GM12878 (cell line): ENCODE measurements around the gene PRELID2.

Experiments
- CTCF ChIP-seq, 3 experiments: IDR thresholded peaks in 2 of 3; conservative IDR thresholded peaks in 1 of 3; 2 replicates each; pipeline ENCODE4 v1.5.1; 2011; ENCODE audit warnings: low read depth in 3 of 3, low read length in 3 of 3, mild to moderate bottlenecking in 3 of 3, control low read depth in 2 of 3, moderate library complexity in 2 of 3, inconsistent platforms in 1 of 3, mixed read lengths in 1 of 3; ENCODE audit not compliant: control insufficient read depth in 2 of 3, insufficient read depth in 1 of 3; ENCODE audit errors: extremely low read depth in 1 of 3
- GABPA ChIP-seq: IDR thresholded peaks from 2 replicates; pipeline ENCODE4 v1.6.1; 2014; ENCODE audit warnings: antibody characterized with exemption, low read depth, mild to moderate bottlenecking, inconsistent platforms
- JUNB ChIP-seq: IDR thresholded peaks from 2 replicates; pipeline ENCODE4 v1.6.1; 2016; ENCODE audit warnings: antibody characterized with exemption, mild to moderate bottlenecking
- POLR2A ChIP-seq: IDR thresholded peaks from 2 replicates; pipeline ENCODE4 v1.6.1; 2011; ENCODE audit warnings: low read depth, mild to moderate bottlenecking, low read length
- POLR2AphosphoS5 ChIP-seq: IDR thresholded peaks from 2 replicates; pipeline ENCODE4 v1.6.1; 2011; ENCODE audit warnings: mild to moderate bottlenecking, low read length, inconsistent platforms
- RUNX3 ChIP-seq: IDR thresholded peaks from 2 replicates; pipeline ENCODE4 v1.6.1; 2012; ENCODE audit warnings: low read length, inconsistent platforms
- STAT3 ChIP-seq: IDR thresholded peaks from 2 replicates; pipeline ENCODE4 v1.6.1; 2011; ENCODE audit warnings: low read depth, low read length, improper control_type of control experiment
- SUZ12 ChIP-seq: fragments of 200-600 bp; sonication (generic); IDR thresholded peaks from one replicate; pipeline ENCODE4 v1.6.1; 2018; ENCODE audit warnings: antibody characterized with exemption, mild to moderate bottlenecking; ENCODE audit not compliant: unreplicated experiment
- TCF7 ChIP-seq: IDR thresholded peaks from 2 replicates; pipeline ENCODE4 v1.6.1; 2014; ENCODE audit warnings: antibody characterized with exemption, borderline replicate concordance
- TF ChIP-seq, protein P1 (sequence below): IDR thresholded peaks from 2 replicates; pipeline ENCODE4 v1.6.1; 2012; ENCODE audit warnings: mild to moderate bottlenecking, low read depth, low read length

DNA sequence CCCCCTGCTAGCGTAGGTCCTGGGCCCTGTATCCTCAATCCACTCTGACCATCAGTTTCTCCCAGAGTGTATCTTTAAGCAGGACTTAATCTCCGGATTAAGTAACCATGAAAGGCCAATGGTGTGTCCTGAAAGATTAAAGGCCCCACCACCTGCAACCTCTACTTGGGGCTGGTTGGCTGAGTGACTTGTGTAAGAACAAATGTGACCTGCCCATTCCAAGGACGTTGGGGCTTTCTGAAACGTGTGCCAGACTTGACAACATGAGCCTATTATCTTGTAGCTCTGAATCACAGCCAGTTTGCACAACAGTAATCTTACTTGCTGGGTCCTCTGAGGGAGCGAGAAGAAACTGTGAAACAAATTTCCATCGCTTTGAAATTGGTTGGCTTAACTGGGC, 3.1 kb upstream of the PRELID2 start:
- TF ChIP-seq RUNX3 = no peak
- TF ChIP-seq POLR2A = no peak
- no peak for TF ChIP-seq STAT3
- TF ChIP-seq, protein P1, sequence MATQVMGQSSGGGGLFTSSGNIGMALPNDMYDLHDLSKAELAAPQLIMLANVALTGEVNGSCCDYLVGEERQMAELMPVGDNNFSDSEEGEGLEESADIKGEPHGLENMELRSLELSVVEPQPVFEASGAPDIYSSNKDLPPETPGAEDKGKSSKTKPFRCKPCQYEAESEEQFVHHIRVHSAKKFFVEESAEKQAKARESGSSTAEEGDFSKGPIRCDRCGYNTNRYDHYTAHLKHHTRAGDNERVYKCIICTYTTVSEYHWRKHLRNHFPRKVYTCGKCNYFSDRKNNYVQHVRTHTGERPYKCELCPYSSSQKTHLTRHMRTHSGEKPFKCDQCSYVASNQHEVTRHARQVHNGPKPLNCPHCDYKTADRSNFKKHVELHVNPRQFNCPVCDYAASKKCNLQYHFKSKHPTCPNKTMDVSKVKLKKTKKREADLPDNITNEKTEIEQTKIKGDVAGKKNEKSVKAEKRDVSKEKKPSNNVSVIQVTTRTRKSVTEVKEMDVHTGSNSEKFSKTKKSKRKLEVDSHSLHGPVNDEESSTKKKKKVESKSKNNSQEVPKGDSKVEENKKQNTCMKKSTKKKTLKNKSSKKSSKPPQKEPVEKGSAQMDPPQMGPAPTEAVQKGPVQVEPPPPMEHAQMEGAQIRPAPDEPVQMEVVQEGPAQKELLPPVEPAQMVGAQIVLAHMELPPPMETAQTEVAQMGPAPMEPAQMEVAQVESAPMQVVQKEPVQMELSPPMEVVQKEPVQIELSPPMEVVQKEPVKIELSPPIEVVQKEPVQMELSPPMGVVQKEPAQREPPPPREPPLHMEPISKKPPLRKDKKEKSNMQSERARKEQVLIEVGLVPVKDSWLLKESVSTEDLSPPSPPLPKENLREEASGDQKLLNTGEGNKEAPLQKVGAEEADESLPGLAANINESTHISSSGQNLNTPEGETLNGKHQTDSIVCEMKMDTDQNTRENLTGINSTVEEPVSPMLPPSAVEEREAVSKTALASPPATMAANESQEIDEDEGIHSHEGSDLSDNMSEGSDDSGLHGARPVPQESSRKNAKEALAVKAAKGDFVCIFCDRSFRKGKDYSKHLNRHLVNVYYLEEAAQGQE = no peak
- no peak for TF ChIP-seq TCF7
- TF ChIP-seq JUNB = no peak
- TF ChIP-seq GABPA = no peak
- TF ChIP-seq POLR2AphosphoS5 = no peak
- TF ChIP-seq CTCF (IDR thresholded peaks at IDR 0.05 in 2 of 3, conservative IDR thresholded peaks at IDR 0.05 in 1 of 3; ENCODE audit: control insufficient read depth in 2 of 3, extremely low read depth in 1 of 3, insufficient read depth in 1 of 3, low read depth in 3 of 3, low read length in 3 of 3) = no peak
- no peak for TF ChIP-seq SUZ12
